T-helper 2 cell treated with Interferon-gamma antibody and Interleukin-4, amounts not matched to agents 5 μg/mL and 100 μg/mL, for 36 hours (primary cell): ENCODE results near the gene LPCAT3.

ENCODE experiments used
- DNase-seq: peaks from one replicate; pipeline ENCODE4 v3.0.0; 2021; ENCODE audit warnings: low spot score
- H3K27ac Mint-ChIP-seq: one replicate; pipeline ENCODE4 v1.8.0; 2021; ENCODE audit warnings: mild to moderate bottlenecking, mixed read lengths
- H3K27me3 Mint-ChIP-seq: one replicate; pipeline ENCODE4 v1.8.0; 2021; ENCODE audit warnings: low read depth, mixed read lengths
- H3K36me3 Mint-ChIP-seq: one replicate; pipeline ENCODE4 v1.8.0; 2021; ENCODE audit warnings: low read depth, mixed read lengths
- H3K4me1 Mint-ChIP-seq: one replicate; pipeline ENCODE4 v1.8.0; 2021; ENCODE audit warnings: low read depth, mixed read lengths
- H3K4me3 Mint-ChIP-seq: one replicate; pipeline ENCODE4 v1.8.0; 2022; ENCODE audit warnings: mild to moderate bottlenecking, moderate library complexity, mixed read lengths
- H3K9me3 Mint-ChIP-seq: one replicate; pipeline ENCODE4 v1.8.0; 2021; ENCODE audit warnings: mixed read lengths

The LPCAT3 gene

GRCh38 chr12:6934110-6934509 is 84.2 kb downstream of the LPCAT3 start:
- Mint-ChIP-seq H3K27me3 (no peaks in the 10 kb centered on the region), H3K36me3 (peaks cover 33% of the 10 kb centered on the region), H3K4me1 (peaks cover 63% of the 10 kb centered on the region), H3K27ac (peak overlapping the region; percentile 79), H3K9me3 (no peaks in the 10 kb centered on the region), H3K4me3 (no peak overlapping the region)
- no peak for DNase-seq

- Mint-ChIP-seq H3K4me1 (peaks cover 66% of the 10 kb centered on the region), H3K27ac (peak overlapping the region; percentile 88), H3K36me3 (peaks cover 34% of the 10 kb centered on the region)
Measured at GRCh38 chr12:6932766-6933165, 85.5 kb downstream of the LPCAT3 start.

GRCh38 chr12:6929466-6930452 is 88.5 kb downstream of the LPCAT3 start:
- no peak for DNase-seq
- Mint-ChIP-seq H3K9me3 (no peaks in the 10 kb centered on the region), H3K27ac (peak overlapping the region; percentile 82), H3K36me3 (peaks cover 15% of the 10 kb centered on the region), H3K4me1 (peaks cover 59% of the 10 kb centered on the region), H3K27me3 (no peaks in the 10 kb centered on the region), H3K4me3 (peak overlapping the region; percentile 90)

More at GRCh38 chr12:6932766-6933165, 85.5 kb downstream of the LPCAT3 start:
- DNase-seq, result no peak
- H3K9me3 Mint-ChIP-seq, result no peaks in the 10 kb centered on the region
- H3K27me3 Mint-ChIP-seq, result no peaks in the 10 kb centered on the region
- H3K4me3 Mint-ChIP-seq, result peak overlapping the region; percentile 38

GRCh38 chr12:6928703-6929407 is 89.4 kb downstream of the LPCAT3 start:
- Mint-ChIP-seq H3K4me1 (peaks cover 60% of the 10 kb centered on the region), H3K36me3 (peaks cover 8% of the 10 kb centered on the region), H3K9me3 (no peaks in the 10 kb centered on the region), H3K27ac (peak overlapping the region; percentile 86), H3K27me3 (no peaks in the 10 kb centered on the region), H3K4me3 (peak overlapping the region; percentile 90)
- DNase-seq, result no peak

- Mint-ChIP-seq H3K4me3 (peak overlapping the region; percentile 90), H3K27ac (peak overlapping the region; percentile 86), H3K4me1 (peaks cover 54% of the 10 kb centered on the region), H3K36me3 (peaks cover 6% of the 10 kb centered on the region), H3K27me3 (no peaks in the 10 kb centered on the region), H3K9me3 (no peaks in the 10 kb centered on the region)
- no peak for DNase-seq
Measured at GRCh38 chr12:6928022-6928702, 90.1 kb downstream of the LPCAT3 start.

GRCh38 chr12:6927379-6928021 is 90.8 kb downstream of the LPCAT3 start, which contains the start of gene ATN1:
ATN1 (plus strand) TSS chr12:6927959; CDS start chr12:6934002, 6,043 bp downstream.
- Mint-ChIP-seq H3K27me3 (no peaks in the 10 kb centered on the region), H3K36me3 (peaks cover 12% of the 10 kb centered on the region), H3K9me3 (no peaks in the 10 kb centered on the region), H3K4me3 (peak within 1 kb of the TSS; percentile 90), H3K4me1 (peaks cover 49% of the 10 kb centered on the region), H3K27ac (peak within 1 kb of the TSS; percentile 87)
- DNase-seq, result peak; percentile 37
